ENCODE data around the gene SUGCT. TPM values are rescaled to one million over a fixed set of nuclear protein-coding genes. Genes with fewer than 3 reads are reported as not detected.

The SUGCT gene
- total and polyA plus RNA-seq, 2 of the 8 experiments (the other 6 are each of a cell fraction or from before 2014, with no cell fraction given) = 2.8 to 5.4 TPM

- no peak for TF ChIP-seq GABPA (IDR thresholded peaks at IDR 0.05; ENCODE audit: borderline replicate concordance, insufficient read depth, low read length)
- TF ChIP-seq TAF1 (IDR thresholded peaks at IDR 0.05; ENCODE audit: low read depth, low read length) = no peak
- TF ChIP-seq EZH2 (IDR thresholded peaks at IDR 0.05; ENCODE audit: low read depth, low read length, severe bottlenecking) = no peak
- no peak for TF ChIP-seq BACH1 (IDR thresholded peaks at IDR 0.05; ENCODE audit: low read length)
- no peak for TF ChIP-seq SP4 (IDR thresholded peaks at IDR 0.05; ENCODE audit: low read length)
- no peak for TF ChIP-seq EP300 (IDR thresholded peaks at IDR 0.05; ENCODE audit: borderline replicate concordance in 1 of 2, low read depth in 2 of 2, low read length in 2 of 2)
- TF ChIP-seq CHD7 (IDR thresholded peaks at IDR 0.05; ENCODE audit: insufficient replicate concordance, low read length) = no peak
- TF ChIP-seq ATF2 (IDR thresholded peaks at IDR 0.05; ENCODE audit: low read length) = no peak
- TF ChIP-seq CEBPB (IDR thresholded peaks at IDR 0.05; ENCODE audit: low read depth, low read length) = no peak
Measured at GRCh38 chr7:40720416-40720815, 585.6 kb downstream of the SUGCT start (continued).
